H1 (cell line): ENCODE measurements around the gene TSSC4. TPM values are rescaled to one million over a fixed set of nuclear protein-coding genes. Genes with fewer than 3 reads are reported as not detected.

Source experiments
- CTCF ChIA-PET: fragments of 300-600 bp; sonication (Branson Sonifier 250); formaldehyde crosslinking; loops from one replicate; lab custom pipeline; 2021; ENCODE audit not compliant: partially characterized antibody; lab: Charles Lee
- POLR2A ChIA-PET: fragments of 300-600 bp; sonication (Branson Sonifier 250); formaldehyde crosslinking; loops from one replicate; lab custom pipeline; 2021; ENCODE audit warnings: inconsistent platforms; ENCODE audit not compliant: partially characterized antibody; lab: Charles Lee
- DNase-seq, 2 experiments: peaks; one replicate each; pipeline versions ENCODE4 v3.0.0 to v3.0.0-alpha.2; 2010 to 2022; ENCODE audit warnings: low spot score in 2 of 2, low read depth in 1 of 2, mixed read lengths in 1 of 2
- FAIRE-seq: peaks from 2 replicates; lab custom pipeline; 2011; peaks lifted over from hg19 to GRCh38; lab: Jason Lieb, UNC
- H2AFZ ChIP-seq: 2 replicates; pipeline ENCODE4 v1.8.1; 2012; ENCODE audit warnings: low read length, inconsistent platforms
- H2AK5ac ChIP-seq: 2 replicates; pipeline ENCODE4 v1.6.1; 2013; ENCODE audit warnings: low read depth, low read length
- H2BK120ac ChIP-seq: replicated peaks from 2 replicates; pipeline ENCODE3; 2013; ENCODE audit warnings: low read depth, low read length, inconsistent platforms
- H2BK12ac ChIP-seq: 2 replicates; pipeline ENCODE4 v1.6.1; 2013; ENCODE audit warnings: low read depth, low read length
- H2BK15ac ChIP-seq: 2 replicates; pipeline ENCODE4 v1.6.1; 2013; ENCODE audit warnings: low read length
- H2BK20ac ChIP-seq: 2 replicates; pipeline ENCODE4 v1.6.1; 2013; ENCODE audit warnings: low read length
- H2BK5ac ChIP-seq: 2 replicates; pipeline ENCODE4 v1.6.1; 2013; ENCODE audit warnings: low read depth, low read length
- H3K14ac ChIP-seq: 2 replicates; pipeline ENCODE4 v1.6.1; 2013; ENCODE audit warnings: inconsistent platforms; ENCODE audit not compliant: insufficient read length
- H3K18ac ChIP-seq: 2 replicates; pipeline ENCODE4 v1.6.1; 2013; ENCODE audit warnings: low read length; ENCODE audit errors: extremely low read depth
- H3K23ac ChIP-seq: 2 replicates; pipeline ENCODE4 v1.6.1; 2013; ENCODE audit warnings: inconsistent platforms; ENCODE audit not compliant: insufficient read length
- H3K23me2 ChIP-seq: 2 replicates; pipeline ENCODE4 v1.6.1; 2013; ENCODE audit warnings: low read depth, low read length
- H3K27ac ChIP-seq: 2 replicates; pipeline ENCODE4 v1.6.1; 2011; ENCODE audit warnings: low read depth, low read length, inconsistent platforms
- H3K27me3 ChIP-seq, 4 experiments: replicated peaks in 1 of 4; 1 replicate in 1 of 4; 2 replicates in 3 of 4; pipeline versions ENCODE4 v1.6.1 to v1.8.1; 2011 to 2013; ENCODE audit warnings: low read length in 3 of 4, mild to moderate bottlenecking in 3 of 4, inconsistent platforms in 2 of 4, mixed read lengths in 2 of 4, moderate library complexity in 1 of 4; ENCODE audit not compliant: control insufficient read depth in 3 of 4, insufficient read depth in 3 of 4; ENCODE audit errors: extremely low read depth in 1 of 4
- H3K36me3 ChIP-seq, 4 experiments: 2 replicates each; pipeline versions ENCODE4 v1.6.1 to v1.8.1; 2011 to 2013; ENCODE audit warnings: mild to moderate bottlenecking in 4 of 4, low read length in 3 of 4, moderate library complexity in 2 of 4, control low read depth in 1 of 4, inconsistent platforms in 1 of 4; ENCODE audit not compliant: insufficient read depth in 4 of 4, control insufficient read depth in 2 of 4
- H3K4ac ChIP-seq: replicated peaks from 2 replicates; pipeline ENCODE3; 2013; ENCODE audit warnings: low read length, low read depth, mixed read lengths, inconsistent platforms; ENCODE audit not compliant: insufficient read length
- H3K4me1 ChIP-seq, 4 experiments: replicated peaks in 1 of 4; 1 replicate in 1 of 4; 2 replicates in 3 of 4; pipeline versions ENCODE4 v1.6.1 to v1.8.1; 2011 to 2013; ENCODE audit warnings: low read length in 3 of 4, inconsistent platforms in 2 of 4, mixed read lengths in 1 of 4; ENCODE audit not compliant: insufficient read depth in 4 of 4, control insufficient read depth in 3 of 4
- H3K4me2 ChIP-seq, 2 experiments: 2 replicates each; pipeline versions ENCODE4 v1.6.1 to v1.8.1; 2011 to 2013; ENCODE audit warnings: low read depth in 2 of 2, low read length in 2 of 2, control low read depth in 1 of 2, inconsistent platforms in 1 of 2, mild to moderate bottlenecking in 1 of 2; ENCODE audit not compliant: insufficient read depth in 1 of 2
- H3K4me3 ChIP-seq, 4 experiments: fragments of 200-600, 300-600 bp in 1 of 4; sonication (generic), shearing (Covaris generic), sonication (Bioruptor Twin) in 1 of 4; 2 replicates each; pipeline versions ENCODE4 v1.5.1 to v1.8.1; 2011 to 2016; ENCODE audit warnings: low read length in 4 of 4, low read depth in 3 of 4, control low read depth in 2 of 4, inconsistent platforms in 2 of 4, mild to moderate bottlenecking in 2 of 4, mixed read lengths in 1 of 4, moderate library complexity in 1 of 4; ENCODE audit not compliant: insufficient read depth in 2 of 4; ENCODE audit errors: extremely low read depth in 1 of 4
- H3K56ac ChIP-seq: replicated peaks from 2 replicates; pipeline ENCODE3; 2013; ENCODE audit warnings: low read depth, mild to moderate bottlenecking, mixed read lengths, low read length, inconsistent platforms; ENCODE audit not compliant: insufficient read length
- H3K79me1 ChIP-seq: 2 replicates; pipeline ENCODE4 v1.6.1; 2013; ENCODE audit warnings: low read depth, low read length, control low read depth
- H3K79me2 ChIP-seq, 2 experiments: 2 replicates each; pipeline versions ENCODE4 v1.6.1 to v1.8.1; 2012 to 2013; ENCODE audit warnings: low read length in 2 of 2, mild to moderate bottlenecking in 2 of 2, inconsistent platforms in 1 of 2; ENCODE audit not compliant: insufficient read depth in 2 of 2, control insufficient read depth in 1 of 2
- H3K9ac ChIP-seq, 4 experiments: replicated peaks in 1 of 4; 1 replicate in 1 of 4; 2 replicates in 3 of 4; pipeline versions ENCODE4 v1.6.1 to v1.8.1; 2011 to 2013; ENCODE audit warnings: low read depth in 3 of 4, low read length in 3 of 4, control low read depth in 2 of 4, mild to moderate bottlenecking in 2 of 4, moderate library complexity in 2 of 4, inconsistent platforms in 1 of 4; ENCODE audit errors: extremely low read depth in 1 of 4
- H3K9me3 ChIP-seq, 2 experiments: 2 replicates each; pipeline versions ENCODE4 v1.6.1 to v1.8.1; 2012 to 2013; ENCODE audit warnings: mild to moderate bottlenecking in 2 of 2, moderate library complexity in 2 of 2, control low read depth in 1 of 2, inconsistent platforms in 1 of 2, low read depth in 1 of 2, low read length in 1 of 2, mixed read lengths in 1 of 2; ENCODE audit not compliant: insufficient read depth in 2 of 2
- H4K20me1 ChIP-seq, 2 experiments: replicated peaks in 1 of 2; 2 replicates each; pipeline versions ENCODE3 to v1.8.1; 2011 to 2013; ENCODE audit warnings: inconsistent platforms in 2 of 2, low read length in 2 of 2, mild to moderate bottlenecking in 1 of 2; ENCODE audit not compliant: insufficient read depth in 2 of 2, control insufficient read depth in 1 of 2
- H4K5ac ChIP-seq: 2 replicates; pipeline ENCODE4 v1.6.1; 2013; ENCODE audit warnings: low read length, low read depth, mixed read lengths, inconsistent platforms; ENCODE audit not compliant: insufficient read length
- H4K8ac ChIP-seq: 2 replicates; pipeline ENCODE4 v1.8.0; 2013; ENCODE audit warnings: mild to moderate bottlenecking, moderate library complexity, low read length, inconsistent platforms; ENCODE audit not compliant: insufficient read depth; ENCODE audit errors: extremely low read depth
- H4K91ac ChIP-seq: replicated peaks from 2 replicates; pipeline ENCODE3; 2013; ENCODE audit warnings: low read length, mixed read lengths, inconsistent platforms; ENCODE audit not compliant: insufficient read length
- BCL11A ChIP-seq, 2 experiments: IDR thresholded peaks; one replicate each; pipeline ENCODE4 v1.6.1; 2011; ENCODE audit warnings: low read depth in 2 of 2, low read length in 2 of 2, mild to moderate bottlenecking in 2 of 2
- BRCA1 ChIP-seq: IDR thresholded peaks from 2 replicates; pipeline ENCODE4 v1.6.1; 2012; ENCODE audit warnings: low read depth, low read length, improper control_type of control experiment
- EGR1 ChIP-seq: IDR thresholded peaks from 2 replicates; pipeline ENCODE4 v1.6.1; 2011; ENCODE audit warnings: low read depth, low read length, borderline replicate concordance
- GTF2F1 ChIP-seq: IDR thresholded peaks from 2 replicates; pipeline ENCODE4 v1.6.1; 2012; ENCODE audit warnings: low read depth, low read length, improper control_type of control experiment, borderline replicate concordance
- KDM1A ChIP-seq: fragments of 200-600, 300-600 bp; sonication (generic); IDR thresholded peaks from 2 replicates; pipeline ENCODE4 v1.7.1; 2016; ENCODE audit warnings: mild to moderate bottlenecking, low read length, borderline replicate concordance
- RNF2 ChIP-seq: fragments of 200-900, 300-1000 bp; sonication (generic); IDR thresholded peaks from 2 replicates; pipeline ENCODE4 v1.7.1; 2016; ENCODE audit warnings: borderline replicate concordance, low read depth, mild to moderate bottlenecking, antibody characterized with exemption, low read length; ENCODE audit not compliant: poor library complexity, severe bottlenecking; ENCODE audit errors: missing control alignments
- SIN3A ChIP-seq, 2 experiments: IDR thresholded peaks in 1 of 2; conservative IDR thresholded peaks in 1 of 2; 2 replicates each; pipeline ENCODE4 v1.6.1; 2011 to 2012; ENCODE audit warnings: low read length in 2 of 2, improper control_type of control experiment in 1 of 2, low read depth in 1 of 2, mild to moderate bottlenecking in 1 of 2
- WGBS, 2 experiments: shearing (Covaris generic) in 1 of 2; methylation state at CpG; one replicate each; pipeline versions ENCODE4 v1.1.6 to v1.1.7; 2013 to 2015; ENCODE audit warnings: low lambda C conversion rate in 2 of 2, mixed read lengths in 2 of 2, inconsistent platforms in 1 of 2, low coverage in 1 of 2, missing lambda C conversion rate in 1 of 2; ENCODE audit not compliant: insufficient replicate concordance in 2 of 2, insufficient coverage in 1 of 2, insufficient read length in 1 of 2; ENCODE audit errors: extremely low coverage in 1 of 2, missing lambda C conversion rate in 1 of 2; 5-methylcytosine and 5-hydroxymethylcytosine counted together
- polyA plus RNA-seq, 7 experiments: library from polyadenylated mRNA; depleted of rRNA in 3 of 7; stranded (reverse) in 5 of 7; unstranded in 2 of 7; fragments of >200 nt in 5 of 7; fragments of 200-250 nt in 2 of 7; gene quantifications; 1 replicate in 5 of 7; 2 replicates in 1 of 7; 4 replicates in 1 of 7; pipeline versions ENCODE4 v1.2.1 to v1.2.3, GENCODE V29; 2011 to 2013; ENCODE audit warnings: missing spikeins in 2 of 7, mixed read lengths in 2 of 7
- total RNA-seq: library from RNA; stranded (reverse); fragmentation: NEBNext Ultra II Directional; extraction: Animal tissue kit (Norgen Biotek cat#: 25700); gene quantifications from 2 replicates; pipeline ENCODE4 v1.2.1, GENCODE V29; 2021
- TF ChIP-seq, protein P1 (sequence below), 3 experiments: IDR thresholded peaks; 1 replicate in 2 of 3; 2 replicates in 1 of 3; pipeline versions ENCODE4 v1.5.1 to v1.6.1; 2011; ENCODE audit warnings: low read length in 3 of 3, mild to moderate bottlenecking in 3 of 3, inconsistent platforms in 2 of 3, low read depth in 1 of 3, moderate library complexity in 1 of 3; ENCODE audit not compliant: insufficient read depth in 1 of 3; ENCODE audit errors: control extremely low read depth in 1 of 3

TSSC4 gene
- total and polyA plus RNA-seq, 2 of the 8 experiments (the other 6 are each of a cell fraction or from before 2014, with no cell fraction given), result 34.0 to 39.3 TPM

DNA sequence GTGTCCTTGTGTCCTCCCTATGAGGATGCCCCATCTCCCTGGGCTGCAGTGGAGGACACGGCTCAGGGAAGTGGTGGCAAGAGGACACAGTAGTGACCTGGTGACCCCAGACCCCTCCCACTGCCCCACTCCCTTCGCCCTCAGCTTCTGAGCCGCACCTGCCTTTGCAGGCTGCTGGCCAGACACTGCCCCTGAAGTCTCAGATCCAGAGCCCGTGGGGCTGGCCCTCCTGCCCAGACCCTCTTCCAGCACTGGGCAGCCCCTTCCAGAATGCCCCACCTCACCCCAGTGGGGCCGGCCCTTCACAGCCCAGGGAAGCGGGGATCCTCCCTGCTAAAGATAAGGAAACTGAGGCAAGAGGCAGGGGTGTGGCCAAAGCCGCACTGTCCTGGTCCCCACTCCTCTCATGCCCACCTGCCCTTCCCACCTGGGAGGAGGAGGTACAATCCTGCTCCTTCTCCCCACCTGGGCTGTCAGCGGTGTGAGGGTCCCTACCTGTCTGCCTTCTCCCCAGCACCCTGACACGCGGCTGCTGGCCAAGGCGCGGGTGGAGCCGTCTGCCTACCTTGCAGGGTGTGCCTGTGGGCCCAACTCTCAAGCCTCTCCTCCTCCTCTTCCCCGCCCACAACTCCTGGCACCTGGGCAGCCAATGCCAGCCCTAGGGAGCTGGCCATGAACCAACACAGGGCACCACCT is 26.4 kb downstream of the TSSC4 start:
- Histone ChIP-seq H2BK120ac (no peak overlapping the region), H2BK12ac (no peak overlapping the region), H3K56ac (no peak overlapping the region), H4K20me1 (peaks cover 0 to 20% of the 10 kb centered on the region in 2 experiments), H3K4me2 (no peak overlapping the region), H3K14ac (no peak overlapping the region), H3K79me2 (no peaks in the 10 kb centered on the region), H3K27ac (no peak overlapping the region), H3K23ac (no peak overlapping the region), H3K4me3 (no peak overlapping the region), H4K5ac (no peak overlapping the region), H3K4ac (no peak overlapping the region), H2BK5ac (no peak overlapping the region), H3K18ac (no peak overlapping the region), H3K23me2 (peaks cover 19% of the 10 kb centered on the region; the same call in 1 of the 2 replicates), H3K27me3 (peaks cover 0 to 8% (median 0%) of the 10 kb centered on the region in 4 experiments; a peak in 1 of 7 replicates), H4K91ac (no peak overlapping the region), H2BK15ac (no peak overlapping the region), H2BK20ac (no peak overlapping the region), H3K9ac (no peak overlapping the region), H3K36me3 (no peaks in the 10 kb centered on the region), H4K8ac (peak overlapping the region; percentile 20), H3K4me1 (no peaks in the 10 kb centered on the region), H2AFZ (no peak overlapping the region), H3K9me3 (no peaks in the 10 kb centered on the region; a peak in 1 of 4 replicates), H3K79me1 (no peaks in the 10 kb centered on the region), H2AK5ac (no peak overlapping the region)
- POLR2A ChIA-PET, result interaction anchor here (0.8 kb wide), 1 partner anchor 9 kb away, joined by 3 read pairs; no protein-coding TSS in a partner anchor
- CTCF ChIA-PET, result interaction anchor here (0.7 to 11.5 kb wide), 20 partner anchors 10 to 469 kb away, joined by 3 to 359 read pairs (median 5); partner anchors contain the start of gene TSSC4
- FAIRE-seq, result no peak
- DNase-seq, result no peak
- WGBS, 2 experiments, result 93% methylated on average over 13 of the region's 14 CpGs; no CpG with 5 or more reads in 1 of the 2 experiments
- TF ChIP-seq KDM1A (no peak), RNF2 (no peak), BRCA1 (no peak), GTF2F1 (no peak), SIN3A (conservative IDR thresholded peaks at IDR 0.05 in 1 of 2, IDR thresholded peaks at IDR 0.05 in 1 of 2; ENCODE audit: low read depth in 1 of 2, low read length in 2 of 2) (no peak), EGR1 (no peak), BCL11A (IDR thresholded peaks at IDR 0.05; ENCODE audit: low read depth in 2 of 2, low read length in 2 of 2) (no peak)
- TF ChIP-seq, protein P1, sequence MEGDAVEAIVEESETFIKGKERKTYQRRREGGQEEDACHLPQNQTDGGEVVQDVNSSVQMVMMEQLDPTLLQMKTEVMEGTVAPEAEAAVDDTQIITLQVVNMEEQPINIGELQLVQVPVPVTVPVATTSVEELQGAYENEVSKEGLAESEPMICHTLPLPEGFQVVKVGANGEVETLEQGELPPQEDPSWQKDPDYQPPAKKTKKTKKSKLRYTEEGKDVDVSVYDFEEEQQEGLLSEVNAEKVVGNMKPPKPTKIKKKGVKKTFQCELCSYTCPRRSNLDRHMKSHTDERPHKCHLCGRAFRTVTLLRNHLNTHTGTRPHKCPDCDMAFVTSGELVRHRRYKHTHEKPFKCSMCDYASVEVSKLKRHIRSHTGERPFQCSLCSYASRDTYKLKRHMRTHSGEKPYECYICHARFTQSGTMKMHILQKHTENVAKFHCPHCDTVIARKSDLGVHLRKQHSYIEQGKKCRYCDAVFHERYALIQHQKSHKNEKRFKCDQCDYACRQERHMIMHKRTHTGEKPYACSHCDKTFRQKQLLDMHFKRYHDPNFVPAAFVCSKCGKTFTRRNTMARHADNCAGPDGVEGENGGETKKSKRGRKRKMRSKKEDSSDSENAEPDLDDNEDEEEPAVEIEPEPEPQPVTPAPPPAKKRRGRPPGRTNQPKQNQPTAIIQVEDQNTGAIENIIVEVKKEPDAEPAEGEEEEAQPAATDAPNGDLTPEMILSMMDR (IDR thresholded peaks at IDR 0.05; ENCODE audit: control extremely low read depth in 1 of 3, insufficient read depth in 1 of 3, low read depth in 1 of 3, low read length in 3 of 3), result no peak
